Activated CD8-positive, alpha-beta memory T cell treated with anti-CD3 and anti-CD28 coated beads, Interleukin-2, amount 50 U/mL, for 1 hour (primary cell): ENCODE results near the gene DIAPH3.

Source experiments
- DNase-seq: peaks from one replicate; pipeline ENCODE4 v3.0.0-alpha.2; 2020; ENCODE audit errors: extremely low read depth

Gene DIAPH3

GRCh38 chr13:59877933-59878332 lies 285.8 kb downstream of the DIAPH3 start:
- no peak for DNase-seq

GRCh38 chr13:59874973-59875372 lies 288.8 kb downstream of the DIAPH3 start:
- DNase-seq: no peak

- no peak for DNase-seq
Measured at GRCh38 chr13:59873856-59874255, 289.9 kb downstream of the DIAPH3 start.

GRCh38 chr13:59873309-59873708 lies 290.4 kb downstream of the DIAPH3 start:
- no peak for DNase-seq

GRCh38 chr13:59867867-59868266 lies 295.9 kb downstream of the DIAPH3 start:
- DNase-seq: no peak

- DNase-seq: no peak
Measured at GRCh38 chr13:59865398-59865797, 298.3 kb downstream of the DIAPH3 start.

GRCh38 chr13:59863621-59864020 lies 300.1 kb downstream of the DIAPH3 start:
- no peak for DNase-seq

GRCh38 chr13:59861676-59862075 lies 302.1 kb downstream of the DIAPH3 start:
- no peak for DNase-seq

- no peak for DNase-seq
Measured at GRCh38 chr13:59856281-59856810, 307.4 kb downstream of the DIAPH3 start.

- DNase-seq: no peak
Measured at GRCh38 chr13:59846845-59847620, 316.7 kb downstream of the DIAPH3 start.

GRCh38 chr13:59843040-59843439 lies 320.7 kb downstream of the DIAPH3 start:
- DNase-seq: no peak

GRCh38 chr13:59842507-59842906 lies 321.2 kb downstream of the DIAPH3 start:
- no peak for DNase-seq

GRCh38 chr13:59839186-59839585 lies 324.5 kb downstream of the DIAPH3 start:
- DNase-seq: no peak

GRCh38 chr13:59837101-59837500 lies 326.6 kb downstream of the DIAPH3 start:
- DNase-seq: no peak

GRCh38 chr13:59835569-59835968 lies 328.2 kb downstream of the DIAPH3 start:
- no peak for DNase-seq

GRCh38 chr13:59834801-59835200 lies 328.9 kb downstream of the DIAPH3 start:
- DNase-seq: no peak

GRCh38 chr13:59829690-59830089 lies 334.0 kb downstream of the DIAPH3 start:
- no peak for DNase-seq

GRCh38 chr13:59823486-59823885 lies 340.2 kb downstream of the DIAPH3 start:
- DNase-seq: no peak

GRCh38 chr13:59809564-59809963 lies 354.2 kb downstream of the DIAPH3 start:
- DNase-seq: no peak

- no peak for DNase-seq
Measured at GRCh38 chr13:59806801-59807200, 356.9 kb downstream of the DIAPH3 start.

- DNase-seq: no peak
Measured at GRCh38 chr13:59801107-59801880, 362.4 kb downstream of the DIAPH3 start.

GRCh38 chr13:59793107-59793506 lies 370.6 kb downstream of the DIAPH3 start:
- DNase-seq: no peak

GRCh38 chr13:59790626-59791025 lies 373.1 kb downstream of the DIAPH3 start:
- no peak for DNase-seq
